COLO829 (cell line): Measurements from ENCODE around the gene ATP2B3.

Source experiments
- DNase-seq: peaks from one replicate; pipeline ENCODE4 v3.0.0; 2012; ENCODE audit warnings: low spot score

ATP2B3 gene

GRCh38 chrX:153537526-153538295 lies 20.3 kb downstream of the ATP2B3 start:
- no peak for DNase-seq

GRCh38 chrX:153538424-153538823 lies 21.0 kb downstream of the ATP2B3 start:
- no peak for DNase-seq

GRCh38 chrX:153539171-153539978 lies 21.9 kb downstream of the ATP2B3 start:
- peak; percentile 51 for DNase-seq

GRCh38 chrX:153539979-153540358 lies 22.5 kb downstream of the ATP2B3 start:
- DNase-seq = no peak

GRCh38 chrX:153544727-153545126 lies 27.3 kb downstream of the ATP2B3 start:
- DNase-seq = no peak

- no peak for DNase-seq
Observed at GRCh38 chrX:153546386-153546785, 28.9 kb downstream of the ATP2B3 start.

- no peak for DNase-seq
Observed at GRCh38 chrX:153547195-153547594, 29.8 kb downstream of the ATP2B3 start.

- DNase-seq = no peak
Observed at GRCh38 chrX:153549231-153549630, 31.8 kb downstream of the ATP2B3 start.

GRCh38 chrX:153549807-153550206 lies 32.4 kb downstream of the ATP2B3 start:
- no peak for DNase-seq

GRCh38 chrX:153551135-153551534 lies 33.7 kb downstream of the ATP2B3 start:
- DNase-seq = no peak

- DNase-seq = peak; percentile 34
Observed at GRCh38 chrX:153554519-153555167, 37.2 kb downstream of the ATP2B3 start.

- DNase-seq = no peak
Observed at GRCh38 chrX:153556767-153557166, 39.3 kb downstream of the ATP2B3 start.

- DNase-seq = no peak
Observed at GRCh38 chrX:153557618-153558355, 40.3 kb downstream of the ATP2B3 start.

GRCh38 chrX:153560000-153560399 lies 42.6 kb downstream of the ATP2B3 start:
- DNase-seq = no peak

GRCh38 chrX:153560466-153560865 lies 43.0 kb downstream of the ATP2B3 start:
- no peak for DNase-seq

GRCh38 chrX:153561337-153561736 lies 43.9 kb downstream of the ATP2B3 start:
- DNase-seq = no peak

- DNase-seq = no peak
Observed at GRCh38 chrX:153562546-153562945, 45.1 kb downstream of the ATP2B3 start.

- DNase-seq = no peak
Observed at GRCh38 chrX:153564047-153564606, 46.7 kb downstream of the ATP2B3 start.

- no peak for DNase-seq
Observed at GRCh38 chrX:153565996-153566580, 48.6 kb downstream of the ATP2B3 start.

GRCh38 chrX:153568451-153569011 lies 51.1 kb downstream of the ATP2B3 start:
- no peak for DNase-seq

- DNase-seq = no peak
Observed at GRCh38 chrX:153569475-153569874, 52.0 kb downstream of the ATP2B3 start.
